ENCODE measurements around the gene CLEC10A.
"Not testable (repeated sequence)": the region's sequence is repeated elsewhere in the genome, so short reads cannot be mapped to it uniquely, and the experiment has no call there.

- not testable (repeated sequence) for TF ChIP-seq EZH2 (IDR thresholded peaks at IDR 0.05; ENCODE audit: insufficient read depth, low read length); CTCF (IDR thresholded peaks at IDR 0.05; ENCODE audit: insufficient read depth, low read depth, low read length)
These were observed 11.4 kb upstream of the CLEC10A start for GRCh38 chr17:7091311-7092005.
